ENCODE results near the gene PAIP2B.

Gene PAIP2B

DNA sequence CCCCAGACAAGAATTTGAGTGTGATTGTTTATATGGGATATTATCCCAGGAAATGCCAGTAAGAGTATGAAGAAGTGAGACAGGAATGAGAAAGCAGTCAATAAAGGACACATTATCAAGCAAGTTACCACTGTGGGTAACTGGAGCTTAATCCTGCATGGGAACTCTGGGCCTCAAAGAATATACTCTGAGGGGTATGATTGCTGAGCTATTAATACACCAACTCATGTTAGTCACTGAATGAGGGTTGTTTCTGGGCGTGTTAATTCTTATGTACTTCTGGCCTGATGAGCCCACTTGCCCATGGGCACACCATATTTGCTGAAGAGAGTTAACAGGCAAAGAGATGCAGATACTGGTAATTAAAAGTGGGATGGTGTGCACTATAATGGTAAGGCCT is 26.6 kb upstream of the PAIP2B start:
- Histone ChIP-seq H3K4me3 (ENCODE audit: low read length) (no peak overlapping the region), H3K4me2 (ENCODE audit: low read length) (no peak overlapping the region), H3K9ac (ENCODE audit: low read length) (no peak overlapping the region), H3K27ac (ENCODE audit: low read length) (no peak overlapping the region), H3K79me2 (ENCODE audit: low read length) (no peaks in the 10 kb centered on the region), H3K27me3 (ENCODE audit: low read depth, low read length) (peaks cover 19% of the 10 kb centered on the region), H4K20me1 (ENCODE audit: insufficient read depth, low read length) (no peaks in the 10 kb centered on the region), H2AFZ (ENCODE audit: low read depth, low read length) (no peak overlapping the region), H3K36me3 (replicated peaks; ENCODE audit: low read depth, low read length) (no peaks in the 10 kb centered on the region), H3K4me1 (ENCODE audit: low read length) (no peaks in the 10 kb centered on the region), H3K9me3 (ENCODE audit: insufficient read depth, low read length) (no peaks in the 10 kb centered on the region)
- TF ChIP-seq EZH2phosphoT487 (IDR thresholded peaks at IDR 0.05; ENCODE audit: low read depth): no peak
- TF ChIP-seq, protein P1, sequence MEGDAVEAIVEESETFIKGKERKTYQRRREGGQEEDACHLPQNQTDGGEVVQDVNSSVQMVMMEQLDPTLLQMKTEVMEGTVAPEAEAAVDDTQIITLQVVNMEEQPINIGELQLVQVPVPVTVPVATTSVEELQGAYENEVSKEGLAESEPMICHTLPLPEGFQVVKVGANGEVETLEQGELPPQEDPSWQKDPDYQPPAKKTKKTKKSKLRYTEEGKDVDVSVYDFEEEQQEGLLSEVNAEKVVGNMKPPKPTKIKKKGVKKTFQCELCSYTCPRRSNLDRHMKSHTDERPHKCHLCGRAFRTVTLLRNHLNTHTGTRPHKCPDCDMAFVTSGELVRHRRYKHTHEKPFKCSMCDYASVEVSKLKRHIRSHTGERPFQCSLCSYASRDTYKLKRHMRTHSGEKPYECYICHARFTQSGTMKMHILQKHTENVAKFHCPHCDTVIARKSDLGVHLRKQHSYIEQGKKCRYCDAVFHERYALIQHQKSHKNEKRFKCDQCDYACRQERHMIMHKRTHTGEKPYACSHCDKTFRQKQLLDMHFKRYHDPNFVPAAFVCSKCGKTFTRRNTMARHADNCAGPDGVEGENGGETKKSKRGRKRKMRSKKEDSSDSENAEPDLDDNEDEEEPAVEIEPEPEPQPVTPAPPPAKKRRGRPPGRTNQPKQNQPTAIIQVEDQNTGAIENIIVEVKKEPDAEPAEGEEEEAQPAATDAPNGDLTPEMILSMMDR (IDR thresholded peaks at IDR 0.05; ENCODE audit: low read depth, low read length): no peak

DNA sequence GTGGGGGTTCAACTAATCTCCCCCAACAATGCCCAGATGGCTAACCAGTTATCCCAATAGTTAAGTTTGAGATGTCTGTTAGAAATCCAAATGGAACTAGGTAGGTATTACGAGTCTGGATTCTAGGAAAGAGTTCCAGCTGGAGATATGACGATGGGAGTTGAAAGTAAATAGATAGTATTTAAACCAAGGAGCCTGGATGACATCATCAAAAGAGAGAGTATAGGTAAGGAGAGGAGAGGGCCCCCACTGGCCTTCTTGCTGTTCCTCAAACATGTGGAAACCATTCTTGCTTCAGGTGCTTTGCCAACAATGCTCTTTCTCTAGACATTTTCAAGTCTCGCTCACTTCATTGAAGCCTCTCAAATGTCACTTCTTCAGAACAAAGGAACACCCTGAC is 26.0 kb upstream of the PAIP2B start:
- Histone ChIP-seq H3K27ac (ENCODE audit: low read length) (no peak overlapping the region), H3K79me2 (ENCODE audit: low read length) (no peaks in the 10 kb centered on the region), H3K4me3 (ENCODE audit: low read length) (no peak overlapping the region), H3K36me3 (replicated peaks; ENCODE audit: low read depth, low read length) (no peaks in the 10 kb centered on the region), H3K4me2 (ENCODE audit: low read length) (no peak overlapping the region), H4K20me1 (ENCODE audit: insufficient read depth, low read length) (no peaks in the 10 kb centered on the region), H2AFZ (ENCODE audit: low read depth, low read length) (no peak overlapping the region), H3K4me1 (ENCODE audit: low read length) (no peaks in the 10 kb centered on the region), H3K27me3 (ENCODE audit: low read depth, low read length) (peaks cover 13% of the 10 kb centered on the region), H3K9ac (ENCODE audit: low read length) (no peak overlapping the region), H3K9me3 (ENCODE audit: insufficient read depth, low read length) (no peaks in the 10 kb centered on the region)
- TF ChIP-seq EZH2phosphoT487 (IDR thresholded peaks at IDR 0.05; ENCODE audit: low read depth): no peak
- TF ChIP-seq, protein P1 (IDR thresholded peaks at IDR 0.05; ENCODE audit: low read depth, low read length): no peak

DNA sequence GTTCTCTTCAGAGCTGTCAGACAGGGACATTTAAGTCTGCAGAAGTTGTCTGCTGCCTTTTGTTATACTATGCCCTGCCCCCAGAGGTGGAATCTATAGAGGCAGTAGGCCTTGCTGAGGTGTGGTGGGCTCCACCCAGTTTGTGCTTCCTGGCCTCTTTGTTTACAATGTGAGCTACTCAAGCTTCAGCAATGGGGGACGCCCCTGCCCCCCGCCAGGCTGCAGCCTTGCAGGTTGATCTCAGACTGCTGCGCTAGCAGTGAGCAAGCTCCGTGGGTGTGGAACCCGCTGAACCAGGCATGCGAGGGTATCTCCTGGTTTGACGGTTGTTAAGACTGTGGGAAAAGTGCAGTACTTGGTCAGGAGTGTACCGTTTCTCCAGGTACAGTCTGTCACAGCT is 24.0 kb upstream of the PAIP2B start:
- TF ChIP-seq EZH2phosphoT487 (IDR thresholded peaks at IDR 0.05; ENCODE audit: low read depth): no peak
- TF ChIP-seq, protein P1 (IDR thresholded peaks at IDR 0.05; ENCODE audit: low read depth, low read length): no peak
- Histone ChIP-seq H2AFZ (ENCODE audit: low read depth, low read length) (no peak overlapping the region), H3K4me3 (ENCODE audit: low read length) (no peak overlapping the region), H3K9ac (ENCODE audit: low read length) (no peak overlapping the region), H3K9me3 (ENCODE audit: insufficient read depth, low read length) (no peaks in the 10 kb centered on the region), H4K20me1 (ENCODE audit: insufficient read depth, low read length) (no peaks in the 10 kb centered on the region), H3K27ac (ENCODE audit: low read length) (no peak overlapping the region), H3K4me1 (ENCODE audit: low read length) (no peaks in the 10 kb centered on the region), H3K4me2 (ENCODE audit: low read length) (no peak overlapping the region), H3K27me3 (ENCODE audit: low read depth, low read length) (no peaks in the 10 kb centered on the region), H3K79me2 (ENCODE audit: low read length) (no peaks in the 10 kb centered on the region), H3K36me3 (replicated peaks; ENCODE audit: low read depth, low read length) (no peaks in the 10 kb centered on the region)

DNA sequence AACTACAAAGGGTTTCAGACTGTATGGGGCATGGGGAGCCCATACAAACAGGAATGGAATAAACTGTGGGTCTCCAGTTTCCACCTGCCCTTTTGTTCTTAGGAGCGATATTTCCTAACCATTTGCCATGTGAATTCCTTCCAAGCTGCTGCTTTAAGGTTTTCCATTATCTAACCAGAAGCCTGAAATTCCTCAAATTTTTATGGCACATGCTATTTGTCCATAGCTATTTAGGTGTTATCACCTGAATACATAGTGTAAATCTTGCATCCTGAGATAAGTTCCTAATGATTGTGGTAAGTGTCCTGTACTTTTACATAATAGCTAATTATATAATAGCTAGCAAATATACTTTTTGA is 17.4 kb upstream of the PAIP2B start:
- H3K79me2 ChIP-seq (ENCODE audit: low read length): no peaks in the 10 kb centered on the region
- no peak overlapping the region for H2AFZ ChIP-seq (ENCODE audit: low read depth, low read length)
- no peak for TF ChIP-seq EZH2phosphoT487 (IDR thresholded peaks at IDR 0.05; ENCODE audit: low read depth)
- TF ChIP-seq, protein P1 (IDR thresholded peaks at IDR 0.05; ENCODE audit: low read depth, low read length): no peak
- no peaks in the 10 kb centered on the region for H3K9me3 ChIP-seq (ENCODE audit: insufficient read depth, low read length)
- H3K27ac ChIP-seq (ENCODE audit: low read length): no peak overlapping the region
- H3K27me3 ChIP-seq (ENCODE audit: low read depth, low read length): peaks cover 10% of the 10 kb centered on the region; the same call in 1 of the 2 replicates
- H3K4me3 ChIP-seq (ENCODE audit: low read length): no peak overlapping the region
- H3K4me2 ChIP-seq (ENCODE audit: low read length): no peak overlapping the region
- no peak overlapping the region for H3K9ac ChIP-seq (ENCODE audit: low read length)
- H3K4me1 ChIP-seq (ENCODE audit: low read length): no peaks in the 10 kb centered on the region
- no peaks in the 10 kb centered on the region for H3K36me3 ChIP-seq (replicated peaks; ENCODE audit: low read depth, low read length)
- H4K20me1 ChIP-seq (ENCODE audit: insufficient read depth, low read length): no peaks in the 10 kb centered on the region
